ENCODE results near the gene TSPAN14. TPM values are rescaled to one million over a fixed set of nuclear protein-coding genes. Genes with fewer than 3 reads are reported as not detected.
"Not testable (repeated sequence)": the region's sequence is repeated elsewhere in the genome, so short reads cannot be mapped to it uniquely, and the experiment has no call there.

TSPAN14 gene
- total and polyA plus RNA-seq, 10 of the 15 experiments (the other 5 are each of a cell fraction or from before 2014, with no cell fraction given), result 2.5 to 31.7 (median 17.9) TPM

GRCh38 chr10:80477813-80478212, 23.7 kb downstream of the TSPAN14 start:
- in situ Hi-C loops (cut with MboI), result no loop called here
- FAIRE-seq (no peak), ATAC-seq (no peak), DNase-seq (ENCODE audit: low read depth, low spot score) (no peak)
- H3K9ac ChIP-seq (ENCODE audit: control insufficient read depth, insufficient read depth, low read length), result no peak overlapping the region
- 94% methylated on average over 2 of the region's 2 CpGs for WGBS (ENCODE audit: insufficient coverage, insufficient replicate concordance, low lambda C conversion rate, missing lambda C conversion rate)
- peaks cover 2 to 3% of the 10 kb centered on the region in 2 experiments; a peak in 3 of 4 replicates for H3K36me3 ChIP-seq (ENCODE audit: control insufficient read depth in 2 of 2, insufficient read depth in 2 of 2, low read length in 1 of 2)
- ChIA-PET POLR2A (interaction anchor here (1.1 kb wide), 1 partner anchor 21 kb away, joined by 3 read pairs; no protein-coding TSS in a partner anchor), SMC1A (ENCODE audit: uncharacterized antibody, unreplicated experiment) (interaction anchor here (0.7 to 2.6 kb wide), 7 partner anchors 15 to 28 kb away, joined by 3 to 10 read pairs (median 3); no protein-coding TSS in a partner anchor), CTCF (interaction anchor here (1.1 to 1.7 kb wide), 5 partner anchors 23 to 33 kb away, joined by 3 to 7 read pairs (median 4); no protein-coding TSS in a partner anchor), RAD21 (ENCODE audit: unreplicated experiment) (interaction anchor here (1.0 to 1.2 kb wide), 2 partner anchors 15 to 22 kb away, joined by 3 to 4 read pairs; no protein-coding TSS in a partner anchor)
- H4K20me1 ChIP-seq (ENCODE audit: control insufficient read depth, insufficient read depth), result no peaks in the 10 kb centered on the region
- no peak overlapping the region for H3K27ac ChIP-seq (ENCODE audit: control insufficient read depth, insufficient read depth)
- peaks cover 34% of the 10 kb centered on the region for H3K79me2 ChIP-seq (ENCODE audit: control insufficient read depth, insufficient read depth, low read length)
- no peak overlapping the region for H3K4me3 ChIP-seq
- no TSS peak for BruUV-seq (replicated peaks)
- H2AFZ ChIP-seq (ENCODE audit: control insufficient read depth, low read depth, low read length), result no peak overlapping the region
- TF ChIP-seq SUZ12 (IDR thresholded peaks at IDR 0.05; ENCODE audit: unreplicated experiment) (no peak), PKNOX1 (IDR thresholded peaks at IDR 0.05) (no peak), TCF7 (IDR thresholded peaks at IDR 0.05; ENCODE audit: borderline replicate concordance) (no peak), RCOR1 (conservative IDR thresholded peaks at IDR 0.05; ENCODE audit: low read depth, low read length) (no peak)
- TF ChIP-seq, protein P1, sequence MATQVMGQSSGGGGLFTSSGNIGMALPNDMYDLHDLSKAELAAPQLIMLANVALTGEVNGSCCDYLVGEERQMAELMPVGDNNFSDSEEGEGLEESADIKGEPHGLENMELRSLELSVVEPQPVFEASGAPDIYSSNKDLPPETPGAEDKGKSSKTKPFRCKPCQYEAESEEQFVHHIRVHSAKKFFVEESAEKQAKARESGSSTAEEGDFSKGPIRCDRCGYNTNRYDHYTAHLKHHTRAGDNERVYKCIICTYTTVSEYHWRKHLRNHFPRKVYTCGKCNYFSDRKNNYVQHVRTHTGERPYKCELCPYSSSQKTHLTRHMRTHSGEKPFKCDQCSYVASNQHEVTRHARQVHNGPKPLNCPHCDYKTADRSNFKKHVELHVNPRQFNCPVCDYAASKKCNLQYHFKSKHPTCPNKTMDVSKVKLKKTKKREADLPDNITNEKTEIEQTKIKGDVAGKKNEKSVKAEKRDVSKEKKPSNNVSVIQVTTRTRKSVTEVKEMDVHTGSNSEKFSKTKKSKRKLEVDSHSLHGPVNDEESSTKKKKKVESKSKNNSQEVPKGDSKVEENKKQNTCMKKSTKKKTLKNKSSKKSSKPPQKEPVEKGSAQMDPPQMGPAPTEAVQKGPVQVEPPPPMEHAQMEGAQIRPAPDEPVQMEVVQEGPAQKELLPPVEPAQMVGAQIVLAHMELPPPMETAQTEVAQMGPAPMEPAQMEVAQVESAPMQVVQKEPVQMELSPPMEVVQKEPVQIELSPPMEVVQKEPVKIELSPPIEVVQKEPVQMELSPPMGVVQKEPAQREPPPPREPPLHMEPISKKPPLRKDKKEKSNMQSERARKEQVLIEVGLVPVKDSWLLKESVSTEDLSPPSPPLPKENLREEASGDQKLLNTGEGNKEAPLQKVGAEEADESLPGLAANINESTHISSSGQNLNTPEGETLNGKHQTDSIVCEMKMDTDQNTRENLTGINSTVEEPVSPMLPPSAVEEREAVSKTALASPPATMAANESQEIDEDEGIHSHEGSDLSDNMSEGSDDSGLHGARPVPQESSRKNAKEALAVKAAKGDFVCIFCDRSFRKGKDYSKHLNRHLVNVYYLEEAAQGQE (IDR thresholded peaks at IDR 0.05; ENCODE audit: low read depth, low read length), result no peak
- H3K27me3 ChIP-seq (replicated peaks in 1 of 2; ENCODE audit: control insufficient read depth in 2 of 2, insufficient read depth in 2 of 2, low read length in 1 of 2), result no peaks in the 10 kb centered on the region
- no peak overlapping the region for H3K4me2 ChIP-seq (ENCODE audit: control insufficient read depth, insufficient read depth)
- peaks cover 22% of the 10 kb centered on the region for H3K4me1 ChIP-seq (ENCODE audit: control insufficient read depth, insufficient read depth, low read length)
- intact Hi-C loops (cut with micrococcal nuclease; ENCODE audit: unreplicated experiment), result no loop called here
- H3K9me3 ChIP-seq (replicated peaks; ENCODE audit: control insufficient read depth, insufficient read depth, low read length), result peaks cover 13% of the 10 kb centered on the region; the same call in 2 of the 3 replicates

- 83% methylated on average over 3 of the region's 6 CpGs for WGBS (ENCODE audit: insufficient coverage, insufficient replicate concordance, low lambda C conversion rate, missing lambda C conversion rate)
- Histone ChIP-seq H3K79me2 (ENCODE audit: control insufficient read depth, insufficient read depth, low read length) (peaks cover 19% of the 10 kb centered on the region), H3K9me3 (replicated peaks; ENCODE audit: control insufficient read depth, insufficient read depth, low read length) (peaks cover 13% of the 10 kb centered on the region; the same call in 2 of the 3 replicates)
- intact Hi-C loops (cut with micrococcal nuclease; ENCODE audit: unreplicated experiment); RAD21 ChIA-PET (ENCODE audit: unreplicated experiment); in situ Hi-C loops (cut with MboI); H3K27me3 ChIP-seq (replicated peaks in 1 of 2; ENCODE audit: control insufficient read depth in 2 of 2, insufficient read depth in 2 of 2, low read length in 1 of 2); H4K20me1 ChIP-seq (ENCODE audit: control insufficient read depth, insufficient read depth); H3K4me1 ChIP-seq (ENCODE audit: control insufficient read depth, insufficient read depth, low read length); H3K9ac ChIP-seq (ENCODE audit: control insufficient read depth, insufficient read depth, low read length); H2AFZ ChIP-seq (ENCODE audit: control insufficient read depth, low read depth, low read length); DNase-seq (ENCODE audit: low read depth, low spot score); CTCF ChIA-PET; H3K36me3 ChIP-seq (ENCODE audit: control insufficient read depth in 2 of 2, insufficient read depth in 2 of 2, low read length in 1 of 2); H3K4me3 ChIP-seq; ATAC-seq; H3K27ac ChIP-seq (ENCODE audit: control insufficient read depth, insufficient read depth); FAIRE-seq; H3K4me2 ChIP-seq (ENCODE audit: control insufficient read depth, insufficient read depth); POLR2A ChIA-PET: not testable (repeated sequence)
- BruUV-seq (replicated peaks), result TSS peak; percentile 30
- SMC1A ChIA-PET (ENCODE audit: uncharacterized antibody, unreplicated experiment), result interaction anchor here (1.1 kb wide), 1 partner anchor 24 kb away, joined by 3 read pairs; no protein-coding TSS in a partner anchor
These were observed 26.3 kb downstream of the TSPAN14 start for GRCh38 chr10:80480373-80480772.
